ENCODE results near the gene CD209.
"Not testable (repeated sequence)": the region's sequence is repeated elsewhere in the genome, so short reads cannot be mapped to it uniquely, and the experiment has no call there.

Gene CD209, protein sequence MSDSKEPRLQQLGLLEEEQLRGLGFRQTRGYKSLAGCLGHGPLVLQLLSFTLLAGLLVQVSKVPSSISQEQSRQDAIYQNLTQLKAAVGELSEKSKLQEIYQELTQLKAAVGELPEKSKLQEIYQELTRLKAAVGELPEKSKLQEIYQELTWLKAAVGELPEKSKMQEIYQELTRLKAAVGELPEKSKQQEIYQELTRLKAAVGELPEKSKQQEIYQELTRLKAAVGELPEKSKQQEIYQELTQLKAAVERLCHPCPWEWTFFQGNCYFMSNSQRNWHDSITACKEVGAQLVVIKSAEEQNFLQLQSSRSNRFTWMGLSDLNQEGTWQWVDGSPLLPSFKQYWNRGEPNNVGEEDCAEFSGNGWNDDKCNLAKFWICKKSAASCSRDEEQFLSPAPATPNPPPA

DNA sequence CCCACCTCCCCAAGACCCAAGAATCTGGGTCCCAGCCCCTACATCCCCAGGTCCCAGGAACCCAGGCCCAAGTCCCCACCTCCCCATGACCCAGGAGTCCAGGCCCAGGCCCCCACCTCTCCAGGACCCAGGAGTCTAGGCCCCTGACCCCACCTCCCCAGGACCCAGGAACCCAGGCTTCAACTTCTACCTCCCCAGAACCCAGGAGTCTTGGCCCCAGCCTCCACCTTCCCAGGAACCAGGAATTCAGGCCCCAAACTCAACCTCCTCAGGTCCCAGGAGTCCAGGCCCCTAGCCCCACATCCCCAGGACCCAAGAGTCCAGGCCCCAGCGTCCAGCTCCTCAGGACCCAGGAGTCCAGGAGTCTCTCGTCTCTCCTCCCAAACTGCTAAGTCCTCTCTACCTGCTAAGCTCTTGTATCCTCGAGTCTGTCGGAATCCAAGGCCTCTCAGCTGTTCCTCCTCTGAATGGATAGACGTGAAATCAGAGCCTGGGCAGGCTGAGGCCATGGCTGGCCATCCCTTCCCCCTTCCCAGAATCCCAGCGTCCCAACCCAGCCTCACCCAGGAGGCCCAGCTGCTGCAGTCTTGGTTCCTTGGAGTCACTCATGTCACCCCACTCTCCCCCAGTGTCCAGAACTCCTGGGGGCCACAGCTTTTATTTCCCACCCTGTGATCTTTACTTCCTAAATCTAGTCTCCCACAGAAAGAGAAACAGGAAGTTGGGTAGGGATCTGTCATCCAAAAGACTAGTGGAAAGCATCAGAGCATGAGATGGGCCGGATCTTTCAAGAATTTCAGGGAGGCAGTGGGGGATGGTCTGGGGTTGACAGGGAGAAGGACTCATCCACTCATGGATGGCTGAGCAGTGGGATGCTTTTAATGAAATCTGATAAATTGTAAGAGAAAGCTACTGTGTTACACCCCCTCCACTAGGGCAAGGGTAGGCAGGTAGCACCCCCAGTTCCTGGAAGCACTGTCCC lies at the start of gene CD209:
TSS of gene CD209 (minus strand) at position 632 of the 982 bp plus-strand sequence. CDS start at position 609, 23 bp downstream.
- DNase-seq, result no peak

GRCh38 chr19:7795555-7796161 lies 48.3 kb upstream of the CD209 start:
- DNase-seq, result no peak

GRCh38 chr19:7793493-7793892 lies 46.2 kb upstream of the CD209 start:
- DNase-seq, result no peak

GRCh38 chr19:7792701-7793100 lies 45.4 kb upstream of the CD209 start:
- DNase-seq, result not testable (repeated sequence)

DNA sequence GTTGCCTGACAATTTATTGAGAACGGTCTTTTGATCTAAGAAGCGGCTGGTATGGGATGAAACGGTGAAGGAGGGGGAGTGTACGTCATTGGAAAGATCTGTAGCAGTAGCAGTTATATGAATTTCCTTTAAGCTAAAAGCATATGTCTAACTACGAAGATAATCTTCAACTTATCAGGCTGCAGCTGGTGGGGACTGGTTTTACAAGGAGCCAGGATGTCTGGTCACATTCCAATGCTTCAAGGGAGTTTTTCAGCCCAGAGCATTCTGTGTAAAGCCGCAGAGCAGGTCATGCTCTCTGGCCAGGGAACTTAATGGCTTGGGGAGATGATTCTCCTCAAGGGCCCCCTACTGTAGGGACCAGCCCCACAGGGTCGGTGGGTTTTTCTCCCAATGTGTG lies 44.9 kb upstream of the CD209 start:
- no peak for DNase-seq

GRCh38 chr19:7790416-7790815 lies 43.1 kb upstream of the CD209 start:
- DNase-seq, result no peak

DNA sequence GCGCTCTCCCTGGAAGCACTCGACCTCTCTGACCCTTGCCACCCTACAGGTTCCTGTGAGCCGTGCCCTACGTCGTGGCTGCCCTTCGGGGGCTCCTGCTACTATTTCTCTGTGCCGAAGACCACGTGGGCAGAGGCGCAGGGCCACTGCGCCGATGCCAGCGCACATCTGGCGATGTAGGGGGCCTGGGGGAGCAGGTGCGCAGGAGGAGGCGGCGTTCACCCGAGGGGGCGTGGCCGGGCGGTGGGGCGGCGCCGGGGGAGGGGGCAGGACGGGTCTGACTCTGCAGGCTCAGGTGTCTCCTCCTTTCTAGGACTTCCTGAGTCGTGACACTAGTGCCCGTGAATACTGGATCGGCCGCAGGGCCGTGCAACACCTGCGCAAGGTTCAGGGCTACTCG lies 42.1 kb upstream of the CD209 start:
- DNase-seq, result no peak

DNA sequence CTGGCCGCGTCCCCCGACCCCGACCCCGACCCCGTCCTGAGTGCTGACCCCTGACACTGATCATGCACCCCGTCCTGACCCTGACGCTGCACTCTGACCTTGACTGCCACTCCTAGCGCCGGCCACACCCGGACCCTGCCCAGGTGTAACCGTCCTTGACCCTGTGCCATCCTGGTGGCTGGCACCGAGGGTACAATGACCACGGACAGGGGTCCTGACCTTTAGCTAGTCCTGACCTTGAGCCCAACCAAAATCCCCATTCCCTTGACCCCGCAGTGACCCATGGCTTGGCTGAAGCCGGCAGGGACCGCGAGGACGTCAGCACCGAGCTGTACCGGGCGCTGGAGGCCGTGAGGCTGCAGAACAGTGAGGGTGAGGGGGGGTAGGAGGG lies 41.6 kb upstream of the CD209 start:
- no peak for DNase-seq

- no peak for DNase-seq
Observed at GRCh38 chr19:7788178-7788932, 41.0 kb upstream of the CD209 start.

- DNase-seq, result no peak
Observed at GRCh38 chr19:7787602-7788177, 40.4 kb upstream of the CD209 start.

DNA sequence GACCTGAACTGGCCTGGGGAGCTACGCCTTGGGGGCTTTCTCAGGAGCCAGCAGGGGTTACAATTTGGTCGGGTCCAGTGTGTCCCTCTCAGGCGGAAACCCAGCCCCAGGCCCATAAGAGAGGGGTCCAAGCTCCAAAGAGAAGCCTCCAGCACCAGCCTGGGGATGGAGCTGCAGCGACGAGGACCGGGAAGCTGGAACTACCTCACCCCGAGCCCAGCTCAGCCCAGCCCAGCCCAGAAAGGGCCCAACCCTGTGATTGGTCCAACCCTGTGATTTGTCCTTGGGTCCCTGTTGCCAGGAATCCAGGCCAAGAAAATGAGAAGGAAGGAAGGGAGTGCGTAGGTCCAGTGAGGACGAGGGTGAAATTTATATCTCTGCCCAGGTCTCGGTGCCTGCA lies 39.8 kb upstream of the CD209 start:
- DNase-seq, result no peak

DNA sequence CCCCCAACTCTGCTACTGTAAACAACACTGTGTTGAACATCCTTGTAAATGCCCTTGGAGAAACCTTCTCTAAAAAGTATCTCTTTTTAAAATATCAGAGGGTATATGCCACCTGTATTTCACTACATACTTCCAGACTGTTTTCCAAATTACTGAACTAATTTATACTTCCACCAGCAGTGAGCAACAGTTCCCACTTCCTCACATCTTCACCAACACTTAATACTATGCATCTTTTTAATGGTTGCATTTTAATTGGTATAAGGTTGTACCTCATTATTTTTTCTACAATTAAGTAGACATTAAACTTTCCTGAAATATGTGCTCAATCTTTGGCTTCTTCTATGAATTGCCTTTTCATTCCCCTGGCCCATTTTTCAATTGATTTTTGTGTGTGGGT lies 37.5 kb upstream of the CD209 start:
- DNase-seq, result no peak

- no peak for DNase-seq
Observed at GRCh38 chr19:7783991-7784423, 36.7 kb upstream of the CD209 start.

DNA sequence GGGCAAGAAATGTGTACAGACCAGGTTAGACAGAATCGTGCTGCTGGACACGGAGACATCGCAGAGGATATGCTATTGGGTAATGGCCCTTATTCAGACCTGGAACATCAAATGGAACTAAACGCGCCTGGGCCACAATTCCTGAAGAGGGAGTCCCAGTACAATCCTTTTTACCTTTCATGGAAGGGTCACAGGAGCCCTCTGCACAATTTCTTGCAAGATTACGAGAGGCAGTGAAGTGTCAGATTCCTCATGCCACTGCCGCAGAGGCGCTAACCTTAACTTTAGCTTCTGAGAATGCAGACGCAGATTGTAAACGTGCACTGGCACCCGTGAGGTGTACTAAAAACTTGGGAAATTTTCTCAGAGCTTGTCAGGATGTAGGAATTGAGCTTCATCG lies 33.8 kb upstream of the CD209 start:
- no peak for DNase-seq

- DNase-seq, result no peak
Observed at GRCh38 chr19:7779631-7780486, 32.5 kb upstream of the CD209 start.

GRCh38 chr19:7778081-7778480 lies 30.7 kb upstream of the CD209 start:
- DNase-seq, result no peak

DNA sequence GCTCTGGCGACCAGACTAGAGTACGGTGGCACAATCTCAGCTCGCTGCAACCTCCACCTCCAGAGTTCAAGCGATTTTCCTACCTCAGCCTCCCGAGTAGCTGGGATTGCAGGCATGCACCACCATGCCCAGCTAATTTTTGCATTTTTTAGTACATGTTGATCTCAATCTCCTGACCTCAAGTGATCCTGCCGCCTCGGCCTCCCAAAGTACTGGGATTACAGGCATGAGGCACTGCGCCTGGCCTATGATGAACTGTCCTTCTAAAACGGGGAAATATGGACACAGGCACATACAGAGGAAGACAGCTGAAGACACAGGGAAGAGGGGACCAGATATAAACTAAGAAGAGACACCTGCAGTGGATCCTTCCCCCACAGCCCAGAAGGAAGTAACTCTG lies 28.4 kb upstream of the CD209 start:
- DNase-seq, result no peak

- DNase-seq, result no peak
Observed at GRCh38 chr19:7773841-7774240, 26.5 kb upstream of the CD209 start.

- no peak for DNase-seq
Observed at GRCh38 chr19:7772752-7773291, 25.5 kb upstream of the CD209 start.

GRCh38 chr19:7771072-7771471 lies 23.7 kb upstream of the CD209 start:
- DNase-seq, result no peak

GRCh38 chr19:7769171-7769570 lies 21.8 kb upstream of the CD209 start:
- DNase-seq, result no peak

Measured in NCI-H1694 (cell line).